Left renal cortex interstitium (tissue), 4 donors: ENCODE results near the gene PRND. TPM values are rescaled to one million over a fixed set of nuclear protein-coding genes. Genes with fewer than 3 reads are reported as not detected.
"Not testable (repeated sequence)": the region's sequence is repeated elsewhere in the genome, so short reads cannot be mapped to it uniquely, and the experiment has no call there.

Experiments
- DNase-seq, 4 donors: peaks; one replicate each; pipeline ENCODE4 v3.0.0-alpha.2; 2013; ENCODE audit warnings: low read depth in 4 of 4, low spot score in 2 of 4, missing footprints in 1 of 4
- polyA plus RNA-seq, 4 donors: library from polyadenylated mRNA; unstranded; fragments of 120-200 nt; gene quantifications; one replicate each; pipeline ENCODE4 v1.2.1, GENCODE V29; 2013; ENCODE audit not compliant: insufficient read length in 4 of 4

The PRND gene
- polyA plus RNA-seq, 4 donors, result 3.4 to 6.5 (median 4.2) TPM

GRCh38 chr20:4708036-4708435 is 13.7 kb upstream of the PRND start:
- DNase-seq, result no peak

GRCh38 chr20:4708856-4709255 is 12.9 kb upstream of the PRND start:
- DNase-seq, result no peak

GRCh38 chr20:4709261-4710105 is 12.2 kb upstream of the PRND start:
- DNase-seq, result no peak

- DNase-seq, result no peak
Observed at GRCh38 chr20:4710106-4710475, 11.6 kb upstream of the PRND start.

- no peak for DNase-seq
Observed at GRCh38 chr20:4711511-4711910, 10.2 kb upstream of the PRND start.

- DNase-seq, result no peak
Observed at GRCh38 chr20:4713401-4713800, 8.3 kb upstream of the PRND start.

GRCh38 chr20:4714818-4715217 is 6.9 kb upstream of the PRND start:
- DNase-seq, result no peak

- DNase-seq, result no peak
Observed at GRCh38 chr20:4717816-4718570, 3.7 kb upstream of the PRND start.

- DNase-seq, result no peak
Observed at GRCh38 chr20:4719190-4719589, 2.5 kb upstream of the PRND start.

GRCh38 chr20:4720041-4720976 is 1.4 kb upstream of the PRND start:
- peak; percentile 37 to 66 (median 46) for DNase-seq

- no peak for DNase-seq
Observed at GRCh38 chr20:4720977-4721349, 746 bp upstream of the PRND start.

- no peak for DNase-seq
Observed at GRCh38 chr20:4722571-4722970, 862 bp downstream of the PRND start.

- no peak for DNase-seq
Observed at GRCh38 chr20:4722993-4723392, 1.3 kb downstream of the PRND start.

GRCh38 chr20:4723553-4723952 is 1.8 kb downstream of the PRND start:
- DNase-seq, result not testable (repeated sequence)

GRCh38 chr20:4724459-4725262 is 3.0 kb downstream of the PRND start:
- DNase-seq, result no peak

GRCh38 chr20:4725263-4725550 is 3.5 kb downstream of the PRND start:
- DNase-seq, result no peak

- DNase-seq, result no peak
Observed at GRCh38 chr20:4726710-4727397, 5.1 kb downstream of the PRND start.

- DNase-seq, result no peak
Observed at GRCh38 chr20:4728120-4728760, 6.5 kb downstream of the PRND start.

GRCh38 chr20:4729265-4729664 is 7.6 kb downstream of the PRND start:
- no peak for DNase-seq
